ENCODE measurements around the gene AP4S1.

The AP4S1 gene

DNA sequence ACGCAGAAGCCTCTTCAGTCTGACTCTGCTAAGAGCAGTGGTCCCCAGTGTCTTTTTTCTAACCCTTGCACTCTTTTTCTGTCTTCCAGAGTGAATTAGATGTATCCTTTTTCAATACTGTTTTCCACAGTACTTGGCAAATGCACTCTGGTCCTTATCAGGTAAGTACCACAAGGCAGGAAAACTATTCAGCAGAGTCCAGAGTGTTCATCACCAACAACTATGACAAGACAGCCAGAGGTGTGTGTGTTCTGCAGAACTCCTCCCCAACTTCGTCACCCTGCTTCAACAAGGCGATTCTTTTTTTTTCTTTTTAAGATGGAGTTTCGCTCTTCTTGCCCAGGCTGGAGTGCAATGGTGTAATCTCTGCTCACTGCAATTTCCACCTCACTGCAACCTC, 55.0 kb downstream of the AP4S1 start (continued):
- TF ChIP-seq, protein P1, sequence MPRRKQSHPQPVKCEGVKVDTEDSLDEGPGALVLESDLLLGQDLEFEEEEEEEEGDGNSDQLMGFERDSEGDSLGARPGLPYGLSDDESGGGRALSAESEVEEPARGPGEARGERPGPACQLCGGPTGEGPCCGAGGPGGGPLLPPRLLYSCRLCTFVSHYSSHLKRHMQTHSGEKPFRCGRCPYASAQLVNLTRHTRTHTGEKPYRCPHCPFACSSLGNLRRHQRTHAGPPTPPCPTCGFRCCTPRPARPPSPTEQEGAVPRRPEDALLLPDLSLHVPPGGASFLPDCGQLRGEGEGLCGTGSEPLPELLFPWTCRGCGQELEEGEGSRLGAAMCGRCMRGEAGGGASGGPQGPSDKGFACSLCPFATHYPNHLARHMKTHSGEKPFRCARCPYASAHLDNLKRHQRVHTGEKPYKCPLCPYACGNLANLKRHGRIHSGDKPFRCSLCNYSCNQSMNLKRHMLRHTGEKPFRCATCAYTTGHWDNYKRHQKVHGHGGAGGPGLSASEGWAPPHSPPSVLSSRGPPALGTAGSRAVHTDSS (tag by site-specific recombination; IDR thresholded peaks at IDR 0.05): no peak
- TF ChIP-seq PRDM10 (tag by site-specific recombination; IDR thresholded peaks at IDR 0.05): no peak

GRCh38 chr14:31083781-31084180, 58.3 kb downstream of the AP4S1 start:
- Histone ChIP-seq H3K36me3 (ENCODE audit: control insufficient read depth in 2 of 2, insufficient read depth in 1 of 2, low read length in 2 of 2) (no peaks in the 10 kb centered on the region; a peak in 1 of 3 replicates), H3K4me1 (ENCODE audit: control insufficient read depth, insufficient read depth, low read length) (peaks cover 10% of the 10 kb centered on the region; the same call in 1 of the 2 replicates), H3K9me3 (ENCODE audit: control insufficient read depth, insufficient read depth, low read depth, low read length) (no peaks in the 10 kb centered on the region), H3K4me3 (ENCODE audit: low read depth, low read length) (no peak overlapping the region), H3K27ac (ENCODE audit: extremely low read depth, low read depth, low read length) (no peak overlapping the region)
- TF ChIP-seq, protein P2, sequence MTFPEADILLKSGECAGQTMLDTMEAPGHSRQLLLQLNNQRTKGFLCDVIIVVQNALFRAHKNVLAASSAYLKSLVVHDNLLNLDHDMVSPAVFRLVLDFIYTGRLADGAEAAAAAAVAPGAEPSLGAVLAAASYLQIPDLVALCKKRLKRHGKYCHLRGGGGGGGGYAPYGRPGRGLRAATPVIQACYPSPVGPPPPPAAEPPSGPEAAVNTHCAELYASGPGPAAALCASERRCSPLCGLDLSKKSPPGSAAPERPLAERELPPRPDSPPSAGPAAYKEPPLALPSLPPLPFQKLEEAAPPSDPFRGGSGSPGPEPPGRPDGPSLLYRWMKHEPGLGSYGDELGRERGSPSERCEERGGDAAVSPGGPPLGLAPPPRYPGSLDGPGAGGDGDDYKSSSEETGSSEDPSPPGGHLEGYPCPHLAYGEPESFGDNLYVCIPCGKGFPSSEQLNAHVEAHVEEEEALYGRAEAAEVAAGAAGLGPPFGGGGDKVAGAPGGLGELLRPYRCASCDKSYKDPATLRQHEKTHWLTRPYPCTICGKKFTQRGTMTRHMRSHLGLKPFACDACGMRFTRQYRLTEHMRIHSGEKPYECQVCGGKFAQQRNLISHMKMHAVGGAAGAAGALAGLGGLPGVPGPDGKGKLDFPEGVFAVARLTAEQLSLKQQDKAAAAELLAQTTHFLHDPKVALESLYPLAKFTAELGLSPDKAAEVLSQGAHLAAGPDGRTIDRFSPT (tag by site-specific recombination; IDR thresholded peaks at IDR 0.05): no peak
- TF ChIP-seq ZNF202 (tag by site-specific recombination; IDR thresholded peaks at IDR 0.05; ENCODE audit: borderline replicate concordance): no peak
- no peak for TF ChIP-seq YY2 (tag by site-specific recombination; IDR thresholded peaks at IDR 0.05)
- TF ChIP-seq, protein P3, sequence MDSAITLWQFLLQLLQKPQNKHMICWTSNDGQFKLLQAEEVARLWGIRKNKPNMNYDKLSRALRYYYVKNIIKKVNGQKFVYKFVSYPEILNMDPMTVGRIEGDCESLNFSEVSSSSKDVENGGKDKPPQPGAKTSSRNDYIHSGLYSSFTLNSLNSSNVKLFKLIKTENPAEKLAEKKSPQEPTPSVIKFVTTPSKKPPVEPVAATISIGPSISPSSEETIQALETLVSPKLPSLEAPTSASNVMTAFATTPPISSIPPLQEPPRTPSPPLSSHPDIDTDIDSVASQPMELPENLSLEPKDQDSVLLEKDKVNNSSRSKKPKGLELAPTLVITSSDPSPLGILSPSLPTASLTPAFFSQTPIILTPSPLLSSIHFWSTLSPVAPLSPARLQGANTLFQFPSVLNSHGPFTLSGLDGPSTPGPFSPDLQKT (IDR thresholded peaks at IDR 0.05; ENCODE audit: borderline replicate concordance, low read depth, low read length): no peak
- TF ChIP-seq ZNF514 (tag by site-specific recombination; IDR thresholded peaks at IDR 0.05): no peak
- TF ChIP-seq PATZ1 (tag by site-specific recombination; IDR thresholded peaks at IDR 0.05): no peak
- TF ChIP-seq, protein P4, sequence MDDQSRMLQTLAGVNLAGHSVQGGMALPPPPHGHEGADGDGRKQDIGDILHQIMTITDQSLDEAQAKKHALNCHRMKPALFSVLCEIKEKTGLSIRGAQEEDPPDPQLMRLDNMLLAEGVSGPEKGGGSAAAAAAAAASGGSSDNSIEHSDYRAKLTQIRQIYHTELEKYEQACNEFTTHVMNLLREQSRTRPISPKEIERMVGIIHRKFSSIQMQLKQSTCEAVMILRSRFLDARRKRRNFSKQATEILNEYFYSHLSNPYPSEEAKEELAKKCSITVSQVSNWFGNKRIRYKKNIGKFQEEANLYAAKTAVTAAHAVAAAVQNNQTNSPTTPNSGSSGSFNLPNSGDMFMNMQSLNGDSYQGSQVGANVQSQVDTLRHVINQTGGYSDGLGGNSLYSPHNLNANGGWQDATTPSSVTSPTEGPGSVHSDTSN (CRISPR knock-in tag; IDR thresholded peaks at IDR 0.05): no peak
- no peak for TF ChIP-seq ZNF37A (tag by site-specific recombination; IDR thresholded peaks at IDR 0.05)
- no peak for TF ChIP-seq ZNF121 (tag by site-specific recombination; IDR thresholded peaks at IDR 0.05)
- TF ChIP-seq ZNF629 (tag by site-specific recombination; IDR thresholded peaks at IDR 0.05): no peak
- TF ChIP-seq ZNF548 (tag by site-specific recombination; IDR thresholded peaks at IDR 0.05): no peak
- no peak for TF ChIP-seq ZNF791 (tag by site-specific recombination; IDR thresholded peaks at IDR 0.05)
- TF ChIP-seq MYNN (tag by site-specific recombination; IDR thresholded peaks at IDR 0.05; ENCODE audit: borderline replicate concordance): no peak
- no peak for TF ChIP-seq ZNF660 (tag by site-specific recombination; IDR thresholded peaks at IDR 0.05)
- no peak for TF ChIP-seq ZNF48 (tag by site-specific recombination; IDR thresholded peaks at IDR 0.05)
- no peak for TF ChIP-seq ZNF561 (tag by site-specific recombination; IDR thresholded peaks at IDR 0.05; ENCODE audit: borderline replicate concordance)
- POLR2A ChIA-PET: no interaction called here
- CTCF ChIA-PET: interaction anchor here (0.7 kb wide), 1 partner anchor 105 kb away, joined by 3 read pairs; no protein-coding TSS in a partner anchor

Data from HEK293 (cell line).